Activated naive CD4-positive, alpha-beta T cell treated with anti-CD3 and anti-CD28 coated beads, Interleukin-2, amount 50 U/mL, for 16 hours (primary cell): Measurements from ENCODE around the gene DUSP28.

Experiments used
- DNase-seq: peaks from one replicate; pipeline ENCODE4 v3.0.0-alpha.2; 2020

Gene DUSP28

DNA sequence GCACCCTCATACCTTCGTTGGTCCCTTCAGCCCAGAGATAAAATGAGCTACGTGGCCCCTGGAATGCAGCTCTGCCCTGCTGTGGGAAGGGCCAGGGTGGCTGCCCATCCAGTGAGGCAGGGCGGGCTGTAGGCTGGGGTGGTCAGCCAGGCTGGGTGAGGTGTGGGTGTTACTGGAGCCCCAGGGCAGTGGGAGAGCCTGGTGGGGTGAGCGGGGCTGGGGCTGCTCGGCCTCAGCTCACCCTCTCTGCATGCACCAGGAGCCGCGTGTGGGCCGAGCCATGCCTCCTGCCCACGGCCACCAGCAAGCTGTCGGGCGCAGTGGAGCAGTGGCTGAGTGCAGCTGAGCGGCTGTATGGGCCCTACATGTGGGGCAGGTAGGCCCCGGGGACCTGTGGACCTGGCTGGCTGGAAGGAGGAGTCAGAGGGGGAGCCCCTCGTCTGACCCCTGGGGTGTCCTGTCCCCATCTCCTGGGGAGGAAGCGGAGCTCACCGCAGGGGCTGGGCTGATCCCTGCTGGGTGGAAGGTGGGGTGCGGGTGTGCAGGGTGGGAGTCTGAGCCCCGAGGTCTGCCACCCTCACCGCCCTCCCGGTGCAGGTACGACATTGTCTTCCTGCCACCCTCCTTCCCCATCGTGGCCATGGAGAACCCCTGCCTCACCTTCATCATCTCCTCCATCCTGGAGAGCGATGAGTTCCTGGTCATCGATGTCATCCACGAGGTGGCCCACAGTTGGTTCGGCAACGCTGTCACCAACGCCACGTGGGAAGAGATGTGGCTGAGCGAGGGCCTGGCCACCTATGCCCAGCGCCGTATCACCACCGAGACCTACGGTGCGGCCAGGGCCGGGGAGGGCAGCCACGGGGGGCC lies 13.6 kb downstream of the DUSP28 start:
- DNase-seq, result no peak

DNA sequence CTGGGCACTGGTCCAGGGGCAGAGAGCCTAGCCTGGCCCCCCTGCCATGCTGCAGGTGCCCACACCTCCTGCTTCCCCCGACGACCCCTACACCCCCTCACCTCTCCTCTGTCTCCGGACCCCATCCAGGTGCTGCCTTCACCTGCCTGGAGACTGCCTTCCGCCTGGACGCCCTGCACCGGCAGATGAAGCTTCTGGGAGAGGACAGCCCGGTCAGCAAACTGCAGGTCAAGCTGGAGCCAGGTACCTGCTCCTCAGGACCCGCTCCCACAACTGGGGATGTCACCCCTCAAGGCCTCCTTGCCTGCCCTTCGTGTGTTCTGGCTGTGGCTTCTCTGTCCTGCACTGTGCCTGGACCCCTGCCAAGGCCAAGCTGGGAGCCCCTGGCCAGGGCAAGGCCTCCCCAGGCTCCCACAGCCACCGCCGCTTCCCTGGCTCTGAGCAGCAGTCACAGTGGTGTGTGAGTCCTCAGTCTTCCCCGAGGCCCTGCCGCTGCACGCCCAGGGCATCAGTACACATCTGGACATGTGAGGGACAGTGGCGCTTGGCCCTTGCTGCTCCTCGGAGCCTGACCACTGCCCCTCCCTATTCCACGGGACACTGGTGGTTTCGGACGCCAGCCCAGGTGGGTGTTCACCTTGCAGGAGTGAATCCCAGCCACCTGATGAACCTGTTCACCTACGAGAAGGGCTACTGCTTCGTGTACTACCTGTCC lies 14.4 kb downstream of the DUSP28 start:
- DNase-seq, result no peak

DNA sequence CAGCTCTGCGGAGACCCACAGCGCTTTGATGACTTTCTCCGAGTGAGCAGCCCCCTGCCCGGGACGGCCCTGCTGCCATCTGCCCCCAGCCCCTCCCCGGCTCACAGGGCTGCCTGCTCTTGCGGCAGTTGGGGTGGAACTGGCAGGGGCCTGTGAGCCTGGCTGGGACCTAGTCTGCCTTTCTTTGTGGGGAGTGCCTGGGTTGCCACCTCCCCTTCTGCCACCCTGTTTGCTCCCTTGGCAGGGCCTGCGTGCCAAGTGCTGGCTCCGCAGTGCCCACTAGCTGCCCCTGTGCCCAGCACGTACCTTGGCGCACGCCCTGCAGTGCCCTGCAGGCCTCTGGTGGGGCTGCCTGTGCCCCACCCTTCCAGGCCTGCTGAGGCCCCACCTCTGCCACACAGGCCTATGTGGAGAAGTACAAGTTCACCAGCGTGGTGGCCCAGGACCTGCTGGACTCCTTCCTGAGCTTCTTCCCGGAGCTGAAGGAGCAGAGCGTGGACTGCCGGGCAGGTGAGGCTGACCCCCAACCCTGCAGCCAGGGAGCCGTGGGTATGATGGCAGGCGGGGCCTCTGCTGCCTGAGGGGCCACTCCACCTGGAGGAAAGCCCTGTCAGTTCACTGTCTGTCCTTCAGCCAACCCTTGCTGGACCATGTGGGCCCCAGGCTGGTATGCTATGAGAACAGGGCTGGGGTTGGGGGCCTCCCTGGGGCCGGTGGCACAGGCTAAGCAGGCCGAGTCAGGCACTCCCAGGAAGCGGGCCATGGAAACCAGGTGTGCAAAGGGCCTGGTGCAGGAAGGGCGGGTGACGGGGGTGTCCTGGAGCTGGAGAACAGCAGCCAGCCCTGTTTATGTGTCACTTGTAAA lies 15.2 kb downstream of the DUSP28 start:
- DNase-seq, result no peak

DNA sequence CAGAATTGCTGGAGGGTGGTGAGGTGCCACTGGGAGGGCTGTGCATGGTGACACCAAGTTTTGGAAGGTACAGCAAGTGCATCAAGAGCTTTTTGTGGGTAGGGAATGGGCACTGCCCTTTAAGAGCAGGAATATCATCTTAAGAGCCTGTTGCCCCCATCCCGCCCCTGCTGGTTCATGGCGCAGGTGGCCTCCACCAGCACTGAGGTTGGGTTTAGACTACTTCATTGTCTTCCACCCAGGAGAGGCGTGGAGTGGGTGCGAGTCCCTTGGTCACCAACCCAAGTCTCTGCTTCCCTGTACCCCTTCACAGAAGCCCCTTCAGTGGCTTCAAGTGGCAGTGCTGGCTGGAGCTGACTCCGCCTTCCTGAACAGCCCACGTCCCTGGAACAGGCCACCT lies 15.9 kb downstream of the DUSP28 start:
- DNase-seq, result no peak

DNA sequence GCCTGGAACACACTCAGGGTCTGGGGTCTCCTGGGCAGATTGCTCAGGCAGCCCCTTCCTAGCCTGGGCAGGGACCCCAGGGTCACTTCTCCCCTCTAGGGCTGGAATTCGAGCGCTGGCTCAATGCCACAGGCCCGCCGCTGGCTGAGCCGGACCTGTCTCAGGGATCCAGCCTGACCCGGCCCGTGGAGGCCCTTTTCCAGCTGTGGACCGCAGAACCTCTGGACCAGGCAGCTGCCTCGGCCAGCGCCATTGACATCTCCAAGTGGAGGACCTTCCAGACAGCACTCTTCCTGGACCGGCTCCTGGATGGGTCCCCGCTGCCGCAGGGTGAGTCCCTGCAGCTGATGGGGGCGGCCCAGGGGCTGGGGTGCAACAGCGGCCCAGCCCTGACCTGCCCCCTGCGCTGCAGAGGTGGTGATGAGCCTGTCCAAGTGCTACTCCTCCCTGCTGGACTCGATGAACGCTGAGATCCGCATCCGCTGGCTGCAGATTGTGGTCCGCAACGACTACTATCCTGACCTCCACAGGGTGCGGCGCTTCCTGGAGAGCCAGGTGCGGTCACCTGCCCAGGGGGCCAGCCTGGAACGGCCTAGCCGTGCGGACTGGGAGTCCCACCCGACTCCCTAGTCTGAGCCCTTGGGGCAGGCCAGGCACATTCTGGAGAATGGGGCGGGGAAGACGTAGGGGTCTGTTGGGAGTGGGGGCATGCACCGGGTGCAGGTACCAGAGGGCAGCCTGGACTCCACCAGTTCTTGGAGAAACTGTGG lies 16.5 kb downstream of the DUSP28 start:
- no peak for DNase-seq

DNA sequence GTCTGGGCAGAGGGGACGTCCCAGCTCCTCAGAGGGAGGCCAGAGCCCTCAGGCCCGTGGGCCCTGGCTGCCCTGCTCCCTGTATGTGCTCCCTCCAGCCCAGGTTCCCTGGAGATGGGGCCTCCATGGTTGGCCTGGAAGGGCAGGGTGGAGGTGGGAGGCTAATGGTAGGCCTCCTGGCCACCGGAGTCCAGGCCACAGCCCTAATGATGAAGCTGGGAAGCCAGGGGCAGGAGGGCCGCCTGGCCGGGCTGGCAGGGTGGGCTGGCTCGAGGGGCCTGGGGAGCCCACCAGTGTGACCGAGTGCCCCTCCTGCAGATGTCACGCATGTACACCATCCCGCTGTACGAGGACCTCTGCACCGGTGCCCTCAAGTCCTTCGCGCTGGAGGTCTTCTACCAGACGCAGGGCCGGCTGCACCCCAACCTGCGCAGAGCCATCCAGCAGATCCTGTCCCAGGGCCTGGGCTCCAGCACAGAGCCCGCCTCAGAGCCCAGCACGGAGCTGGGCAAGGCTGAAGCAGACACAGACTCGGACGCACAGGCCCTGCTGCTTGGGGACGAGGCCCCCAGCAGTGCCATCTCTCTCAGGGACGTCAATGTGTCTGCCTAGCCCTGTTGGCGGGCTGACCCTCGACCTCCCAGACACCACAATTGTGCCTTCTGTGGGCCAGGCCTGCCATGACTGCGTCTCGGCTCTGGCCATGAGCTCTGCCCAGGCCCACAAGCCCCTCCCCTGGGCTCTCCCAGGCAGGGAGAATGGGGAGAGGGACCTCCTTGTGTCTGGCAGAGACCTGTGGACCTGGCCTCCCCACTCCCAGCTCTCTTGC lies 17.3 kb downstream of the DUSP28 start:
- DNase-seq, result no peak

DNA sequence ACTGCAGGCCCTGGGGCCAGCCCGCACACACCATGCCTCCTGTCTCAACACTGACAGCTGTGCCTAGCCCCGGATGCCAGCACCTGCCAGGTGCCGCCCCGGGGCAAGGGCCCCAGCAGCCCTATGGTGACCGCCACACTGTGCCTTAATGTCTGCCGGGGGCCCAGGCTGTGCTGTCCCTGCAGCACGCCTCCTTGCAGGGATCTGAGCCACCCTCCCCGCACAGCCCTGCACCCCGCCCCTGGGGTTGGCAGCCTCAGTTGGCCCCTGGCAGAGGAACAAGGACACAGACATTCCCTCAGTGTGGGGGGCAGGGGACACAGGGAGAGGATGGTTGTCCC lies 17.9 kb downstream of the DUSP28 start:
- no peak for DNase-seq

DNA sequence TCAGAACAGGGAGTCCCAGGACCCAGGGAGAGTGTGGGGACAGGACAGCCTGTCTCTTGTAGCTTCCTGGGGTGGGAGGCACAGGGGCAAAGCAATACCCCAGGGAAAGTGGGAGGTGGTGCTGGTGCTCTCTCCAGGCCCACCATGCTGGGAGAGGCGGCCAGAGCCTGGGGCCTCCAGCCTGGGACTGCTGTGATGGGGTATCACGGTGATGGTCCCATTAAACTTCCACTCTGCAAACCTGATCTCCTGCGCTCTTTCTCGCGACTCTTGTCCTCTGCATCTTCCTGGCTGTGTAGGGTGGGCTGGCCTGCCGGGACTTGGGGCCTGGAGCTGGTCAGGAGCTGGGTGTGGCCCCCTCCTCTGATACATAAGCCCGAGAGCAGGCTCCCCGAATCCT lies 18.3 kb downstream of the DUSP28 start:
- no peak for DNase-seq

DNA sequence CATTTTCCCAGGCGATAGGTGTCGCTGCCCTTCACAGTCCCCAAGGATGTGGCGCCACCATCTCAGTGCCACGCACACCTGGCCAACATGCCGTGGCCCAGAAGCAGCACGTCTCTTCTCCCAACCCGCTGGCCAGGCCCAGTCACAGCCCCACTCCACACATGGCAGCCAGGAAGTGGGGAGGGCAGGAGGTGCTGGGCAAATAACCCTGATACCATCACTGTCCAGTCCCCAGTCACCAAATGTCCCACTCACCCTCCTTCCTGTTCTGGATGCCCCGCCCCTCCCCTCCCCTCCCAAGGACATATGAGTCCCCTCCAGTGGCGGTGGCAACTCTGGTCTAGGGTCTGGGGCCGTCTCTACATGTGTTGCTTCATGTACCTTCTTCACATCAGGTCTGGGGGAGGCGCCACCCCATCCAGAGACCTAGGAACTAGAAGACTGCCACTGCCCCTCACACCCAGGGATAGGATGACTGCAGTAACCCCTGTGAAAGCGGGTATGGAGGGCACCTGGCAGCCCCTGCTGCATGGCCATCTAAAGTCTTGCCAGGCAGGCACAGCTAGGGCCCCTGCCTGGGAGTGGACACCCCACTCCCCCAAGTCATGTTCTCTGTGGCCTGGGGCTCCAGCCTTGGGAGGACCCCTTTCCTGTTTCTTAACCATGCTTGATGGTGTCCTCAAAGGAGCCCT lies 19.1 kb downstream of the DUSP28 start:
- DNase-seq, result no peak

DNA sequence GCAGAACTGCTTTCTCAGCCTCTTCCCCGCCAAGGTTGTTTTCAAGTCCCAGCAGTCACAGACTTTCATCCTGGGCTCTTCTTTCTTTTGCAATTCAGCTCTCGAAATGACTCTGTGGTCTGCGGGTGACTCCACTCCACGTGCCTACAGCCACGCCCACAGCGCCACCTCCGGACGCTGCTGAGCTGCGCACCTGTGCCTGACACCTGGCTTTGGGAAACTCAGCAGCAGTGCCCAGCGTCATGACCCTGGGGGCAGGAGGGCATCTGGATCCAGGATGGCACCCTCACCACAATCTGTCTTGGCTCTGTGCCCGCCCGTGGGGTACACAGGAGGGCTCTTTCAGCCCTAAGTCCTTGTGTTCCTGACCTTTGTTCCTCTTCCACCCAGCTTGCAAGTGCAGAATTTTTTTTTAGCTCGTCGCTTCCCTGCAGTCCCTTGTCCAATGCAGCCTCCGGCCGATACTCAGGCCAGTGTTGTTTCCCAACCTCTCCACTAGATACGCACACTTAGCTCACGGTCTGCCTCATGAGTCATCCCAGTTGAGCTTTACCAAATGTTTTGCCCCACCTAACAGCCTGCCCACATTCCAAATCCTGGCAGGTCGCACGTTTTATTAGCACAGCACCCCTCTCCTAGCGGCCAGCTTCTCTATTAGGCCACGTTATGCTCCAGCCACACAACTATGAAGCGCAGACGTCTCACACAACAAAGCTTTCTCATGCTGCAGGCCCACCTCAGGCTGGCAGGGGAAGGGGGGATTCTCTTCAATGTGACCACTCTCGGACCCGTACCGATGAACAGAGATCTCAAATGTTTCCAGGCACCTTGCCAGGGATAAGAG lies 19.8 kb downstream of the DUSP28 start:
- DNase-seq, result peak; percentile 76

DNA sequence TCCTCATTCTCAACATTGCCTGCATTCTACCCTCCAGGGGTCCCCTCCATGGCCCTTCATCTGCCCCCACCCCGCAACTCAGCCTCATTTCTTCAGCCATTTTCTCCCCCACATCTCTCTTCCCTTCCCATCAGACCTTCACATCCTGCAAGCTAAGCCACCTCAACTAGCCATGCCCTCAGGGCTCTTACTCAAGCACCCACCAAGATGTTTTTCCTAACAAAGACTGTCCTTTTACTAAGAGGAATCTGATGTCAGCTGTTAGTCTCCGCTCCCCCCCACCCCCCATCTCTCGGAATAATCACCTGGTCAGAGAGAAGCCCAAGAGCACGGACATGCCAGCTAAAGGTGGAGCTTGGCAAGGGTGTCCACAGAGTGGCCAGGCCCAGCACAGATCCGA lies 21.7 kb downstream of the DUSP28 start:
- no peak for DNase-seq

DNA sequence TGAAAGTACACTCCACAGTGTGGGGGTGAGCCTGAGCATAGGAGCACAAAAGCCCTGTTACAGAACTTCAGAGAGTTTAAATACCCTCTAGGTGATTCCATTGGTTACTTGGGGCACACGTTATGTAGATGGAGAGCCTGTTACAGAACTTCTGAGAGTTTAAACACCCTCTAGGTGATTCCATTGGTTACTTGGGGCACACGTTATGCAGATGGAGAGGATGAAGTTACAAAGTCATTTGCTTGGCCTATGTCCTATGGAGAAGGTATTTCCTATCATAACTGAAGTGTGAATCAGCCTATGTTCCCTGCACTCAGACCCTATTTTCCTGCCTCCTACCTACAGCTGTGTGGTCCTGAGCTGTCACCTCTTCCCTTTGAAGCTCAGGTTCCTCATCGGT lies 22.6 kb downstream of the DUSP28 start:
- no peak for DNase-seq

DNA sequence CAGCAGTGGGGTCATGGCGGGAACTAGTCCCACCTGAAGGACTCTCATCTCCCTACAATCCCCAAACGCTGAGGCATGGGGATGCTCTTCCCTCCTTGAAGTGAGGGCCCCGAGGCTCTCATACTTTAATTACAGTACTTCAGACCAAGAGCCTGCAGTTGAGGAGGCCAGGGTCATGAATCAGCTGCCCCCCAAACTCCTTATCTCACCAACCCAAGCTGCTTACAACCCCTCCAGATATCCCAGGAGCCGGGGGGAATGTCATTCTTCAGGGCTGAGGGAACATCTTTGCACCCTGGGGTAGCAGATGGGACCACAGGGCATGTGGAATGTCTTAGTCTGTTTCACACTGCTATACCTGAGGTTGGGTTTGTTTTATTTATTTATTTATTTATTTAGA lies 23.6 kb downstream of the DUSP28 start:
- DNase-seq, result no peak

DNA sequence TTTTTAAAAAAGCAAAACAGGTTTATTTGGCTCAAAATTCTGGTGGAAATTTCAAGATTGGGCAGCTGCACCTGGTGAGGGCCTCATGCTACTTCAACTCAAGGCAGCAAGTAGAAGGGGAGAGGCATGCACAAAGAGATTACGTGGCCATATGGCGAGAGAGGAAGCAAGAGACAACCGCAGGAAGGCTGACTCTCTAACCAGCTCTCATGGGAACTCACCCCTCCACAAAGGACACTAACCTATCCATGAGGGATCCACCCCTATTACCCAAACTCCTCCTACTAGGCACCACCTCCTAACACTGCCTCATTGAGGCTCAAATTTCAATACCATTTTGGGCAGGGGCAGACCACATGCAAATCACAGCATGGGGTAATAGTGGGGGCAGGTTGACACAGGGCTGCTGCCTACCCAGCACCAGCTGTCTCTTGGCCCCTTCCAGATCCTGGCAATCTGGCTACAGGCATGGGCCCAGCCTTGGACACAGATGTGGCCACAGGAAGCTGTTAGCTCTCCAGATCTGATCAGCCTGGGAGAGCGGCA lies 24.4 kb downstream of the DUSP28 start:
- DNase-seq, result no peak

DNA sequence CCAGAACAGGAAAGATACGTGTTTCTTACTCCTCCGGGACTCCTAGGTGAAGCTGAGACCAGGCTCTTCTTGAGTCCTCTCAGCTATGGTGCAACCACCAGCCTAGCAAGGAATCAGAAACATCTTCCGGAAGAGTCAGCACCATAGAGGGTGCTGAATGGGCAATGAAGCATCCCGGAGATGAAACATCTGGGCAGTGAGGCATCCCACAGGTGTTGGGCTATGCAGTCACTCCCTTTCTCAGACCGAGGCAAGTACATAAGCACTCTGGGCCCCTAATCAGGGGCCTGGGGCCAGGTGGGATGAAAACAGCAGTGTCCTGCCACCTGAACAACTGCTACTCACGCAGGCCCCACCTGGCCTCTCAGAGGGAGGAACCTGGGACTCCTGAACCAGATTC lies 24.9 kb downstream of the DUSP28 start:
- DNase-seq, result no peak

DNA sequence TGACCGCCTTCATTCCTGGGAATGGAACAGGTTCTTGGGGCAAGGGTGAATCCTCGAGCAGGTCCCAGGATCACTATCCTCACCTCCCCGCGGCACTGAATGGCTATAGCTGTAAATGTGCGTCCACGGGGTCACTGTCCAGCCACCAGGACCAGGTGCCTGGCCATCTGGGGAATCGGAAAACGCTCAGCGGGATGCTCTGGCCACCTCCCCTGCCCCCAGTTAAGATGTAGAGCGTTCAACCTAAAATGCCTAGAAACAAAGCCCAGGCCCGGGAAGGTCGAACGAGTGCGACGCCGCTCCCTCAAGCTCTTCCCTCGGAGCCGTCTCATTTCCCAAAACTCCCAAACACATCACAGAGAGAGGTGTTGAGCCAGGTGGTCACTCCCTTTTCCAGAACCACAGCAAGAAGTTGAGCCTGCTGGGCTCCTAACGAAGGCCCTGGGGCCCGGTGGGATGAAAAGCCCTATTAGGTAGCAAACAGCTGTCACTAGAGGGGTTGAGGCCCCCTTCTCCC lies 25.6 kb downstream of the DUSP28 start:
- no peak for DNase-seq

DNA sequence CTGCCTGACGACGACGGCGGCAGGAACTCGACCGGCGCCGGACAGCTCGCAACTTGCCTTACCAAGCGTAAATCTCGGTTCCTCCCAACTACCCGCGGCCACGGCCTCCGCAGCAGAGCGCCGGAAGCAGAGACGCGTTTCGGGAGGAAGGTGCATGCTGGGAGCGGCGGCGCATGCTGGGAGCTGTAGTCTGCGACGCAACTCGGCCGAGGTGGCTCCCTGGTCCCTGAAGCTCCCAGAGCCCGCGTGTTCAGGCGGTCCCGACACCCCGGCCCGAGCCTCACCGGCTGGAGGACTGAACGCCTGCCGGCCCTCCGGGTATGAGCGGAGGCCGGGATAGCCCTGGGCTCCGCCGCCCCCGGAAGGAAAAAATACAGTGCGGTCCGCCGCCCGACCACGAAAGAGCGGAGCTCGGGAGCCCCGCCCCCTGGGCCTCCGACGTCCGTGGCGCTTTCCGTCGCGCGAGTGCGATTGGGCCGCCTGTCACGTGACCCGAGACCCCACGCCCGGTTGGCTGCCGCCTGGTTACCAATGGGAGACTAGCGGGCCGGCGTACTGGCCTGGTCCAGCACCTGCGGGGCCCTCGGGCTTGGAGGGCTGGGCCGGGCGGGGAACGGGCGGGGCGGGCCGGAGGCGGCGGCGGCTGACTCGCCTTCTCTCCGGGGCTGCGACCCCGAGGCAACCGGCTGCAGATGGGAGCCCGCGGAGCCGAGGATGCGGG lies 26.2 kb downstream of the DUSP28 start, which contains the start of gene CAPN10:
CAPN10 (plus strand) TSS at position 537 of the 721 bp plus-strand sequence; CDS start at position 715, 178 bp downstream.
- peak; percentile 97 for DNase-seq

DNA sequence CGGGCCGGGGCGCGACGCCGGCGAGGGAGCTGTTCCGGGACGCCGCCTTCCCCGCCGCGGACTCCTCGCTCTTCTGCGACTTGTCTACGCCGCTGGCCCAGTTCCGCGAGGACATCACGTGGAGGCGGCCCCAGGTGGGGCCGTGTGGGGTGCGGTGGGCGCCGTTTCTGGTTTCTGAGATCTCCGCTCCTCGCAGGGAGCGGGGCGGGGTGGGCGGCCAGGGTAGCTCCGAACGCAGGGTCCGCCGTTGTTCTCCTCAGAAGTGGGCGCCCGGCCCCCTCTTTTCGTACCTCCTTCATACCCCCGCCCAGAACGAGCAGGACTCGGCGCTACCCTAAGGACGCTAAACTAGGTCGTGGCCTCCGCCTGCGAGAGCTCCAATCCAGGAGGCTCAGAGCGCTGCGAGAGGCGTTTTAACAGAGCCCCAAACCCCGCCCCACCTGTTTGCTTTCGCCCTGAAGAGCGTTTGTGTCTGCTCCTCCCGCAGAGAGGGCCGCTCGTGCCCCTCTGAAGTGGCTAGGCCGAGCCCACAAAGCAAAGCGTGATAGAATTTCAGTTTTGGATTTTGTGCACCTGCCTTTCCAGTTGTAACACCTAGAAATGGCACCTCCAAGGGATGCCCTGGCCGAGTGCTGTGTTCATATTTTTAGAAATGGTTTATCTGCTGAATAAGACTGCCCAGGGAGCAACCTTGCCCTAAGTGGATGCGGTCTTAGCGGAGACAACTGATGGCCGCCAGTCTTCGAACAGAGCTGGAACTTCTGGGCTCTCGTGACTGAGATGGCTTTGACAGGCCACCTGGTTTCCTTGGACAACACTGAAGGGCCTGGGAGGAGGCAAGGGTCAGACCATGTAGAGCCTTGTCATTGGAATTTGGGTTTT lies 27.0 kb downstream of the DUSP28 start:
- peak; percentile 68 for DNase-seq
